HG03025 (cell line): ENCODE measurements around the gene M1AP.

Experiments
- ATAC-seq: cut with Tn5 transposase; IDR thresholded peaks from one replicate; pipeline ENCODE4 v1.9.1; 2021; ENCODE audit warnings: mild to moderate bottlenecking, moderate library complexity; ENCODE audit not compliant: unreplicated experiment, low FRiP score

The M1AP gene

GRCh38 chr2:74648009-74648443 lies at the start of gene M1AP:
Gene M1AP, minus strand, starts transcription at chr2:74648330. Its CDS starts 8,055 bp downstream, at chr2:74640275.
- ATAC-seq, result no peak

GRCh38 chr2:74696829-74697228 lies 48.7 kb upstream of the M1AP start:
- no peak for ATAC-seq

GRCh38 chr2:74695663-74696062 lies 47.5 kb upstream of the M1AP start:
- ATAC-seq, result no peak

- no peak for ATAC-seq
Observed at GRCh38 chr2:74694281-74694680, 46.2 kb upstream of the M1AP start.

- no peak for ATAC-seq
Observed at GRCh38 chr2:74693668-74694067, 45.5 kb upstream of the M1AP start.

GRCh38 chr2:74693213-74693612 lies 45.1 kb upstream of the M1AP start:
- ATAC-seq, result no peak

GRCh38 chr2:74691929-74692328 lies 43.8 kb upstream of the M1AP start:
- no peak for ATAC-seq

- ATAC-seq, result no peak
Observed at GRCh38 chr2:74690571-74690970, 42.4 kb upstream of the M1AP start.

GRCh38 chr2:74689671-74690070 lies 41.5 kb upstream of the M1AP start:
- ATAC-seq, result no peak

GRCh38 chr2:74688881-74689280 lies 40.8 kb upstream of the M1AP start:
- ATAC-seq, result no peak

- no peak for ATAC-seq
Observed at GRCh38 chr2:74685408-74685807, 37.3 kb upstream of the M1AP start.

- ATAC-seq, result no peak
Observed at GRCh38 chr2:74682501-74682900, 34.4 kb upstream of the M1AP start.

- ATAC-seq, result no peak
Observed at GRCh38 chr2:74679615-74680014, 31.5 kb upstream of the M1AP start.

- ATAC-seq, result no peak
Observed at GRCh38 chr2:74676331-74676730, 28.2 kb upstream of the M1AP start.

- ATAC-seq, result no peak
Observed at GRCh38 chr2:74675090-74675489, 27.0 kb upstream of the M1AP start.

- no peak for ATAC-seq
Observed at GRCh38 chr2:74673826-74674528, 25.8 kb upstream of the M1AP start.

- no peak for ATAC-seq
Observed at GRCh38 chr2:74671479-74671878, 23.3 kb upstream of the M1AP start.

GRCh38 chr2:74670263-74670662 lies 22.1 kb upstream of the M1AP start:
- no peak for ATAC-seq

GRCh38 chr2:74668087-74668486 lies 20.0 kb upstream of the M1AP start:
- no peak for ATAC-seq

- no peak for ATAC-seq
Observed at GRCh38 chr2:74659462-74659861, 11.3 kb upstream of the M1AP start.

GRCh38 chr2:74658516-74658915 lies 10.4 kb upstream of the M1AP start:
- ATAC-seq, result no peak

- no peak for ATAC-seq
Observed at GRCh38 chr2:74655579-74655978, 7.4 kb upstream of the M1AP start.
